Measurements from ENCODE around the gene MMP13.
"Not testable (repeated sequence)": the region's sequence is repeated elsewhere in the genome, so short reads cannot be mapped to it uniquely, and the experiment has no call there.

The MMP13 gene

GRCh38 chr11:102912482-102912830 is 43.1 kb downstream of the MMP13 start:
- no peak overlapping the region for H3K4me3 ChIP-seq (ENCODE audit: low read depth, low read length)
- no peak for TF ChIP-seq CTCF (IDR thresholded peaks at IDR 0.05; ENCODE audit: control insufficient read depth, extremely low read depth, insufficient read depth)
- no peak for DNase-seq (ENCODE audit: low read depth)

GRCh38 chr11:102911758-102912481 is 43.6 kb downstream of the MMP13 start:
- no peak for DNase-seq (ENCODE audit: low read depth)
- no peak overlapping the region for H3K4me3 ChIP-seq (ENCODE audit: low read depth, low read length)
- no peak for TF ChIP-seq CTCF (IDR thresholded peaks at IDR 0.05; ENCODE audit: control insufficient read depth, extremely low read depth, insufficient read depth)

GRCh38 chr11:102905848-102906247 is 49.7 kb downstream of the MMP13 start:
- DNase-seq (ENCODE audit: low read depth); H3K4me3 ChIP-seq (ENCODE audit: low read depth, low read length): not testable (repeated sequence)

GRCh38 chr11:102903895-102904294 is 51.6 kb downstream of the MMP13 start:
- DNase-seq (ENCODE audit: low read depth); H3K4me3 ChIP-seq (ENCODE audit: low read depth, low read length): not testable (repeated sequence)

- no peak for DNase-seq (ENCODE audit: low read depth)
- no peak for TF ChIP-seq CTCF (IDR thresholded peaks at IDR 0.05; ENCODE audit: control insufficient read depth, extremely low read depth, insufficient read depth)
- H3K4me3 ChIP-seq (ENCODE audit: low read depth, low read length), result no peak overlapping the region
Observed at GRCh38 chr11:102900346-102900745, 55.2 kb downstream of the MMP13 start.
